Measurements from ENCODE around the gene TTYH2. TPM values are rescaled to one million over a fixed set of nuclear protein-coding genes. Genes with fewer than 3 reads are reported as not detected.

TTYH2 gene
- total and polyA plus RNA-seq, 7 experiments from 2014 or later = 1.9 to 15.8 (median 9.8) TPM

GRCh38 chr17:74289688-74290087 lies 76.3 kb downstream of the TTYH2 start:
- no peak for ATAC-seq
- no peaks in the 10 kb centered on the region for H3K9me3 ChIP-seq (ENCODE audit: control insufficient read depth in 2 of 3, low read length in 3 of 3)
- H3K27ac ChIP-seq (ENCODE audit: low read depth, low read length) = no peak overlapping the region
- peaks cover 5 to 7% of the 10 kb centered on the region in 2 donors for H3K4me1 ChIP-seq (ENCODE audit: control insufficient read depth in 2 of 2, insufficient read depth in 2 of 2, low read length in 2 of 2)
- H3K36me3 ChIP-seq (ENCODE audit: control insufficient read depth in 2 of 3, insufficient read depth in 3 of 3, low read length in 3 of 3) = no peaks in the 10 kb centered on the region
- peak overlapping the region in 1 of 9 donors; percentile 29 for H3K27ac Mint-ChIP-seq
- intact Hi-C loops (cut with micrococcal nuclease) = no loop called here
- H3K27me3 ChIP-seq (ENCODE audit: control insufficient read depth in 2 of 2, insufficient read depth in 2 of 2, low read length in 2 of 2) = no peaks in the 10 kb centered on the region
- peaks cover 0 to 2% (median 0%) of the 10 kb centered on the region in 11 donors for H3K9me3 Mint-ChIP-seq
- H3K4me3 Mint-ChIP-seq = no peak overlapping the region
- peaks cover 0 to 1% (median 0%) of the 10 kb centered on the region in 5 donors for H3K36me3 Mint-ChIP-seq
- no peak overlapping the region for H3K4me3 ChIP-seq (ENCODE audit: low read length)
- POLR2A ChIA-PET = no interaction called here
- CTCF ChIA-PET = interaction anchor here (0.7 to 1.2 kb wide), 3 partner anchors 8 to 31 kb away, joined by 3 read pairs; no protein-coding TSS in a partner anchor
- no peaks in the 10 kb centered on the region for H3K27me3 Mint-ChIP-seq
- peaks cover 3 to 33% (median 6%) of the 10 kb centered on the region in 7 donors for H3K4me1 Mint-ChIP-seq
- no peak for DNase-seq

DNA sequence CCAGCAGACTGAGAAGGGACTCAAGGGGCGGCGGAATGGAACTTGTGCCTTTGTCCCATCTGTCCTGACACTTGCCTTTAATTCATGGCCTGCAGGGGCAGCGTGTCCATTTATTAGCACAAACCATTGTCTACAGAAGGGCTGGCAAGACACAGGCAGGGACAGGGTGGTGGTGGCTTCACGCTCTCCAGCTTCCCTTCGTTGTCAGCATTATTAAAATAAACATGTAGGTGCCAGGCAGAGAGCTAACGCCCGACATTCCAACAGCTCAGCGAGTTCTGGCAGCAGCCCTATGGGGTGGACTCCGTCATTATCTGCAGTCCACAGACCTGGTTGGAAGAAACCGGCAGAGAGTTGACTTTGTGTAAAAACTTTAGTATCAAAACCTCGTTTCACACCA lies 77.0 kb downstream of the TTYH2 start:
- H3K9me3 Mint-ChIP-seq = peaks cover 0 to 8% (median 0%) of the 10 kb centered on the region in 11 donors
- ChIA-PET CTCF (interaction anchor here (0.7 to 1.1 kb wide), 2 partner anchors 9 to 31 kb away, joined by 3 read pairs; no protein-coding TSS in a partner anchor), POLR2A (no interaction called here)
- peaks cover 0 to 4% (median 0%) of the 10 kb centered on the region in 5 donors for H3K36me3 Mint-ChIP-seq
- Histone ChIP-seq H3K27me3 (ENCODE audit: control insufficient read depth in 2 of 2, insufficient read depth in 2 of 2, low read length in 2 of 2) (no peaks in the 10 kb centered on the region), H3K4me3 (ENCODE audit: low read length) (no peak overlapping the region), H3K27ac (ENCODE audit: low read depth, low read length) (no peak overlapping the region), H3K9me3 (ENCODE audit: control insufficient read depth in 2 of 3, low read length in 3 of 3) (no peaks in the 10 kb centered on the region), H3K4me1 (ENCODE audit: control insufficient read depth in 2 of 2, insufficient read depth in 2 of 2, low read length in 2 of 2) (peaks cover 0 to under 1% of the 10 kb centered on the region in 2 donors), H3K36me3 (ENCODE audit: control insufficient read depth in 2 of 3, insufficient read depth in 3 of 3, low read length in 3 of 3) (no peaks in the 10 kb centered on the region)
- intact Hi-C loops (cut with micrococcal nuclease) = no loop called here
- H3K4me3 Mint-ChIP-seq = no peak overlapping the region
- no peak for ATAC-seq
- H3K27ac Mint-ChIP-seq = peak overlapping the region in 1 of 9 donors; percentile 27
- peaks cover 0 to 27% (median 0%) of the 10 kb centered on the region in 7 donors for H3K4me1 Mint-ChIP-seq
- no peak for DNase-seq
- H3K27me3 Mint-ChIP-seq = no peaks in the 10 kb centered on the region

- no peak overlapping the region for H3K27ac ChIP-seq (ENCODE audit: low read depth, low read length)
- H3K4me3 Mint-ChIP-seq = no peak overlapping the region
- peaks cover 0 to 14% (median 0%) of the 10 kb centered on the region in 11 donors for H3K9me3 Mint-ChIP-seq
- peaks cover 0 to 3% (median 0%) of the 10 kb centered on the region in 5 donors for H3K27me3 Mint-ChIP-seq
- no peaks in the 10 kb centered on the region for H3K9me3 ChIP-seq (ENCODE audit: control insufficient read depth in 2 of 3, low read length in 3 of 3)
- no peaks in the 10 kb centered on the region for H3K27me3 ChIP-seq (ENCODE audit: control insufficient read depth in 2 of 2, insufficient read depth in 2 of 2, low read length in 2 of 2)
- CTCF ChIA-PET = no interaction called here
- no peaks in the 10 kb centered on the region for H3K36me3 ChIP-seq (ENCODE audit: control insufficient read depth in 2 of 3, insufficient read depth in 3 of 3, low read length in 3 of 3)
- no peak for DNase-seq
- intact Hi-C loops (cut with micrococcal nuclease) = no loop called here
- H3K4me1 Mint-ChIP-seq = peaks cover 0 to 29% (median 0%) of the 10 kb centered on the region in 7 donors
- H3K4me1 ChIP-seq (ENCODE audit: control insufficient read depth in 2 of 2, insufficient read depth in 2 of 2, low read length in 2 of 2) = peaks cover 0 to 4% of the 10 kb centered on the region in 2 donors
- peaks cover 0 to 4% (median 0%) of the 10 kb centered on the region in 5 donors for H3K36me3 Mint-ChIP-seq
- POLR2A ChIA-PET = no interaction called here
- ATAC-seq = no peak
- H3K27ac Mint-ChIP-seq = no peak overlapping the region
- H3K4me3 ChIP-seq (ENCODE audit: low read length) = no peak overlapping the region
These were observed 79.1 kb downstream of the TTYH2 start for GRCh38 chr17:74292495-74292894.

GRCh38 chr17:74295625-74296547 lies 82.5 kb downstream of the TTYH2 start:
- Histone ChIP-seq H3K4me3 (ENCODE audit: low read length) (no peak overlapping the region), H3K27ac (ENCODE audit: low read depth, low read length) (no peak overlapping the region), H3K36me3 (ENCODE audit: control insufficient read depth in 2 of 3, insufficient read depth in 3 of 3, low read length in 3 of 3) (no peaks in the 10 kb centered on the region), H3K9me3 (ENCODE audit: control insufficient read depth in 2 of 3, low read length in 3 of 3) (no peaks in the 10 kb centered on the region), H3K27me3 (ENCODE audit: control insufficient read depth in 2 of 2, insufficient read depth in 2 of 2, low read length in 2 of 2) (no peaks in the 10 kb centered on the region), H3K4me1 (ENCODE audit: control insufficient read depth in 2 of 2, insufficient read depth in 2 of 2, low read length in 2 of 2) (peaks cover 0 to 4% of the 10 kb centered on the region in 2 donors)
- Mint-ChIP-seq H3K36me3 (peaks cover 0 to 4% (median 0%) of the 10 kb centered on the region in 5 donors), H3K4me1 (peaks cover 0 to 20% (median 0%) of the 10 kb centered on the region in 7 donors), H3K4me3 (no peak overlapping the region), H3K27ac (peak overlapping the region in 1 of 9 donors; percentile 51), H3K9me3 (peaks cover 0 to 14% (median 0%) of the 10 kb centered on the region in 11 donors), H3K27me3 (peaks cover 0 to 9% (median 0%) of the 10 kb centered on the region in 5 donors)
- ChIA-PET CTCF (interaction anchor here (0.6 to 1.9 kb wide), 9 partner anchors 11 to 1226 kb away, joined by 3 to 9 read pairs (median 4); partner anchors contain the start of gene TTYH2), POLR2A (interaction anchor here (0.6 to 0.8 kb wide), 3 partner anchors 11 to 709 kb away, joined by 4 to 9 read pairs (median 5); no protein-coding TSS in a partner anchor)
- DNase-seq = no peak
- ATAC-seq = no peak
- intact Hi-C loops (cut with micrococcal nuclease) = loop anchor here (1.0 kb wide), 3 partner anchors 13 to 86 kb away; partner anchors contain the start of gene TTYH2 (in 1 of the 2)

GRCh38 chr17:74296548-74296936 lies 83.2 kb downstream of the TTYH2 start:
- peaks cover 0 to 25% (median 4%) of the 10 kb centered on the region in 7 donors for H3K4me1 Mint-ChIP-seq
- intact Hi-C loops (cut with micrococcal nuclease) = loop anchor here (1.0 kb wide), 3 partner anchors 13 to 86 kb away; partner anchors contain the start of gene TTYH2 (in 1 of the 2)
- ATAC-seq (peak; percentile 61), DNase-seq (no peak)
- POLR2A ChIA-PET = no interaction called here
- no peaks in the 10 kb centered on the region for H3K9me3 ChIP-seq (ENCODE audit: control insufficient read depth in 2 of 3, low read length in 3 of 3)
- peaks cover 0 to 14% (median 0%) of the 10 kb centered on the region in 11 donors for H3K9me3 Mint-ChIP-seq
- H3K4me1 ChIP-seq (ENCODE audit: control insufficient read depth in 2 of 2, insufficient read depth in 2 of 2, low read length in 2 of 2) = peaks cover 0 to 8% of the 10 kb centered on the region in 2 donors
- peaks cover 0 to 9% (median 0%) of the 10 kb centered on the region in 5 donors for H3K27me3 Mint-ChIP-seq
- peak overlapping the region in 2 of 9 donors; percentile 29 to 51 for H3K27ac Mint-ChIP-seq
- H3K4me3 Mint-ChIP-seq = no peak overlapping the region
- no peak overlapping the region for H3K27ac ChIP-seq (ENCODE audit: low read depth, low read length)
- no peaks in the 10 kb centered on the region for H3K36me3 ChIP-seq (ENCODE audit: control insufficient read depth in 2 of 3, insufficient read depth in 3 of 3, low read length in 3 of 3)
- H3K36me3 Mint-ChIP-seq = peaks cover 0 to 4% (median 0%) of the 10 kb centered on the region in 5 donors
- no peaks in the 10 kb centered on the region for H3K27me3 ChIP-seq (ENCODE audit: control insufficient read depth in 2 of 2, insufficient read depth in 2 of 2, low read length in 2 of 2)
- no peak overlapping the region for H3K4me3 ChIP-seq (ENCODE audit: low read length)
- CTCF ChIA-PET = interaction anchor here (0.8 to 1.9 kb wide), 6 partner anchors 12 to 85 kb away, joined by 3 to 9 read pairs (median 4); partner anchors contain the start of gene TTYH2

- POLR2A ChIA-PET = no interaction called here
- ATAC-seq (no peak), DNase-seq (no peak)
- CTCF ChIA-PET = interaction anchor here (1.5 kb wide), 1 partner anchor 15 kb away, joined by 5 read pairs; no protein-coding TSS in a partner anchor
- Histone ChIP-seq H3K27me3 (ENCODE audit: control insufficient read depth in 2 of 2, insufficient read depth in 2 of 2, low read length in 2 of 2) (no peaks in the 10 kb centered on the region), H3K9me3 (ENCODE audit: control insufficient read depth in 2 of 3, low read length in 3 of 3) (no peaks in the 10 kb centered on the region), H3K4me1 (ENCODE audit: control insufficient read depth in 2 of 2, insufficient read depth in 2 of 2, low read length in 2 of 2) (peaks cover 0 to 8% of the 10 kb centered on the region in 2 donors), H3K4me3 (ENCODE audit: low read length) (no peak overlapping the region), H3K36me3 (ENCODE audit: control insufficient read depth in 2 of 3, insufficient read depth in 3 of 3, low read length in 3 of 3) (no peaks in the 10 kb centered on the region), H3K27ac (ENCODE audit: low read depth, low read length) (no peak overlapping the region)
- Mint-ChIP-seq H3K4me1 (peaks cover 0 to 26% (median 4%) of the 10 kb centered on the region in 7 donors), H3K36me3 (peaks cover 0 to 4% (median 0%) of the 10 kb centered on the region in 5 donors), H3K4me3 (peak overlapping the region in 1 of 10 donors; percentile 13), H3K27me3 (peaks cover 0 to 9% (median 0%) of the 10 kb centered on the region in 5 donors), H3K9me3 (peaks cover 0 to 14% (median 0%) of the 10 kb centered on the region in 11 donors), H3K27ac (no peak overlapping the region)
- intact Hi-C loops (cut with micrococcal nuclease) = no loop called here
These were observed 84.6 kb downstream of the TTYH2 start for GRCh38 chr17:74297941-74298340.

Measured in naive thymus-derived CD4-positive, alpha-beta T cell (primary cell).